K562 (cell line): ENCODE data around the gene MSH4. TPM values are rescaled to one million over a fixed set of nuclear protein-coding genes. Genes with fewer than 3 reads are reported as not detected.
A peak's percentile ranks its signal among the peaks of the same experiment; 100 is the strongest.

Experiments used
- ATF4 ChIP-seq: fragments of 450-650 bp; formaldehyde crosslinking; IDR thresholded peaks from 2 replicates; pipeline ENCODE4 v1.4.0; 2022; ENCODE audit warnings: mild to moderate bottlenecking, moderate library complexity
- BDP1 ChIP-seq: IDR thresholded peaks from 3 replicates; pipeline ENCODE4 v1.6.1; 2011; ENCODE audit not compliant: insufficient read length, insufficient read depth
- CBX8 ChIP-seq: fragments of 200-600 bp; sonication (generic); IDR thresholded peaks from 2 replicates; pipeline ENCODE4 v1.6.1; 2012; ENCODE audit warnings: borderline replicate concordance, mixed run types, low read depth, mild to moderate bottlenecking, moderate library complexity, mixed read lengths, low read length, control low read depth, inconsistent platforms; ENCODE audit not compliant: poor library complexity, severe bottlenecking; ENCODE audit errors: extremely low read depth
- CREB1 ChIP-seq, 2 experiments: sonication (generic) in 1 of 2; formaldehyde crosslinking in 1 of 2; IDR thresholded peaks; 2 replicates each; pipeline versions ENCODE4 v1.6.1 to v1.8.0; 2012 to 2022; ENCODE audit warnings: inconsistent platforms in 1 of 2, mild to moderate bottlenecking in 1 of 2, missing genetic modification reagents in 1 of 2, moderate library complexity in 1 of 2
- ERF ChIP-seq: fragments of 450-650 bp; formaldehyde crosslinking; IDR thresholded peaks from 2 replicates; pipeline ENCODE4 v1.4.0; 2020; ENCODE audit warnings: mild to moderate bottlenecking, mixed read lengths
- EWSR1 ChIP-seq: fragments of 450-650 bp; IDR thresholded peaks from 2 replicates; pipeline ENCODE4 v1.6.1; 2018; ENCODE audit warnings: borderline replicate concordance, mild to moderate bottlenecking, low read depth, moderate library complexity; ENCODE audit not compliant: partially characterized antibody
- GATAD2A ChIP-seq: fragments of 450-650 bp; IDR thresholded peaks from 2 replicates; pipeline ENCODE4 v1.6.1; 2017
- HNRNPL ChIP-seq: fragments of 200-400 bp; formaldehyde crosslinking; IDR thresholded peaks from 2 replicates; pipeline ENCODE4 v1.6.1; 2017; ENCODE audit warnings: low read depth, mild to moderate bottlenecking, low read length
- ILF3 ChIP-seq: fragments of 450-650 bp; IDR thresholded peaks from 2 replicates; pipeline ENCODE4 v1.6.1; 2018; ENCODE audit warnings: antibody characterized with exemption, mild to moderate bottlenecking, moderate library complexity, borderline replicate concordance
- KDM2B ChIP-seq: fragments of 250-450 bp; sonication (Bioruptor Pico); IDR thresholded peaks from 2 replicates; pipeline ENCODE4 v1.8.0; 2021; ENCODE audit warnings: mild to moderate bottlenecking, moderate library complexity
- POLR2A ChIP-seq: fragments of 450-650 bp; conservative IDR thresholded peaks from 2 replicates; pipeline ENCODE4 v1.6.1; 2016
- SIN3A ChIP-seq, 2 experiments: fragments of 150-350 bp in 1 of 2; IDR thresholded peaks; 2 replicates each; pipeline ENCODE4 v1.6.1; 2011 to 2016; ENCODE audit warnings: borderline replicate concordance in 2 of 2, low read depth in 2 of 2, low read length in 2 of 2, mild to moderate bottlenecking in 2 of 2, moderate library complexity in 2 of 2; ENCODE audit not compliant: control insufficient read depth in 1 of 2
- SIRT6 ChIP-seq: IDR thresholded peaks from one replicate; pipeline ENCODE4 v1.6.1; 2012; ENCODE audit warnings: low read depth, mild to moderate bottlenecking, control low read depth, inconsistent platforms, low read length, moderate library complexity
- SMAD1 ChIP-seq: fragments of 150-350 bp; IDR thresholded peaks from 2 replicates; pipeline ENCODE4 v1.6.1; 2014; ENCODE audit warnings: low read length, low read depth; ENCODE audit not compliant: partially characterized antibody
- TAF1 ChIP-seq: IDR thresholded peaks from 2 replicates; pipeline ENCODE4 v1.6.1; 2011; ENCODE audit warnings: mild to moderate bottlenecking, low read length, moderate library complexity; ENCODE audit not compliant: insufficient read depth, control insufficient read depth, severe bottlenecking; ENCODE audit errors: extremely low read depth
- TCF3 ChIP-seq: sonication (generic); formaldehyde crosslinking; IDR thresholded peaks from 2 replicates; pipeline ENCODE4 v1.4.0; 2020; ENCODE audit warnings: mild to moderate bottlenecking, missing genetic modification reagents
- ZNF121 ChIP-seq: sonication (generic); formaldehyde crosslinking; conservative IDR thresholded peaks from 2 replicates; pipeline ENCODE4 v1.8.0; 2022; ENCODE audit warnings: missing genetic modification reagents
- ZNF766 ChIP-seq: fragments of 200-800 bp; sonication (Bioruptor generic); conservative IDR thresholded peaks from 2 replicates; pipeline ENCODE4 v1.6.1; 2016; ENCODE audit warnings: missing genetic modification characterization, missing compliant biosample characterization
- ZNF77 ChIP-seq: fragments of 250-450 bp; sonication (Bioruptor Pico); IDR thresholded peaks from 2 replicates; pipeline ENCODE4 v1.5.0; 2020
- polyA plus RNA-seq, 8 experiments: library from polyadenylated mRNA; depleted of rRNA in 4 of 8; stranded (reverse) in 5 of 8; unstranded in 3 of 8; fragments of >200 nt; fragmentation: Nextera tagmentation in 2 of 8; fragmentation: Illumina TruSeq in 1 of 8; extraction: Ambion mirVana in 2 of 8; extraction: Trizol in 1 of 8; gene quantifications; 2 replicates each; pipeline versions ENCODE4 v1.2.1 to v1.2.3, GENCODE V29; 2011 to 2014; ENCODE audit warnings: inconsistent platforms in 1 of 8, missing spikeins in 1 of 8
- total RNA-seq, 7 experiments: library from RNA; depleted of rRNA in 6 of 7; stranded (reverse); fragments of >200 nt in 6 of 7; fragmentation: Illumina TruSeq in 2 of 7; extraction: Trizol in 2 of 7; gene quantifications; 2 replicates each; pipeline versions ENCODE4 v1.2.1 to v1.2.3, GENCODE V29; 2011 to 2021; ENCODE audit warnings: low replicate concordance in 1 of 7
- TF ChIP-seq, protein P1 (sequence below), 2 experiments: fragments of 450-650 bp in 1 of 2; IDR thresholded peaks; 2 replicates each; pipeline ENCODE4 v1.6.1; 2011 to 2017; ENCODE audit warnings: low read depth in 2 of 2, antibody characterized with exemption in 1 of 2, borderline replicate concordance in 1 of 2, low read length in 1 of 2, mild to moderate bottlenecking in 1 of 2, mixed read lengths in 1 of 2; ENCODE audit not compliant: control insufficient read depth in 1 of 2

The MSH4 gene
- total and polyA plus RNA-seq, 9 of the 15 experiments (the other 6 are each of a cell fraction or from before 2014, with no cell fraction given) = 0.04 to 0.18 (median 0.12) TPM; not detected in 4

DNA sequence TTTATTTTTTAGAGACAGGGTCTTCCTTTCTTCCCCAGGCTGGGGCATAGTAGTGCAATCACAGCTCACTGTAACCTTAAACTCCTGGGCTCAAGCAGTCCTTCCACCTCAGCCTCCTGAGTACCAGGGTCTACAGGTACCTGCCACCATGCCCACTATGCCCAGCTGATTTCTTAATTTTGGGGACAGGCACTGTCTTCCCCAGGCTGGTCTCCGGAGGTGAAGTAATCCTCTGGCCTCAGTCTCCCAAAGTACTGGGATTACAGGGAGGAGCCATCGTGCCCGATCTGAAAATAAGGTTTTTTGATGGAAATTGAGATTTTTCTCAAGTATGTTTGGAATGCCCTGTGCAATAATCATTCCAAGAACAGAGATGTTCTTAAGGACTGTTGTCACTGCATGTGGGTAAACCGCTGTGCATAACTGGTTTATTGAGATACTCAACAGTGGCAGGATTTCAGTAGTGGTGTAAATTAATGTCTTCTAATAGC, 934 bp upstream of the MSH4 start (continued):
- TF ChIP-seq, protein P1, sequence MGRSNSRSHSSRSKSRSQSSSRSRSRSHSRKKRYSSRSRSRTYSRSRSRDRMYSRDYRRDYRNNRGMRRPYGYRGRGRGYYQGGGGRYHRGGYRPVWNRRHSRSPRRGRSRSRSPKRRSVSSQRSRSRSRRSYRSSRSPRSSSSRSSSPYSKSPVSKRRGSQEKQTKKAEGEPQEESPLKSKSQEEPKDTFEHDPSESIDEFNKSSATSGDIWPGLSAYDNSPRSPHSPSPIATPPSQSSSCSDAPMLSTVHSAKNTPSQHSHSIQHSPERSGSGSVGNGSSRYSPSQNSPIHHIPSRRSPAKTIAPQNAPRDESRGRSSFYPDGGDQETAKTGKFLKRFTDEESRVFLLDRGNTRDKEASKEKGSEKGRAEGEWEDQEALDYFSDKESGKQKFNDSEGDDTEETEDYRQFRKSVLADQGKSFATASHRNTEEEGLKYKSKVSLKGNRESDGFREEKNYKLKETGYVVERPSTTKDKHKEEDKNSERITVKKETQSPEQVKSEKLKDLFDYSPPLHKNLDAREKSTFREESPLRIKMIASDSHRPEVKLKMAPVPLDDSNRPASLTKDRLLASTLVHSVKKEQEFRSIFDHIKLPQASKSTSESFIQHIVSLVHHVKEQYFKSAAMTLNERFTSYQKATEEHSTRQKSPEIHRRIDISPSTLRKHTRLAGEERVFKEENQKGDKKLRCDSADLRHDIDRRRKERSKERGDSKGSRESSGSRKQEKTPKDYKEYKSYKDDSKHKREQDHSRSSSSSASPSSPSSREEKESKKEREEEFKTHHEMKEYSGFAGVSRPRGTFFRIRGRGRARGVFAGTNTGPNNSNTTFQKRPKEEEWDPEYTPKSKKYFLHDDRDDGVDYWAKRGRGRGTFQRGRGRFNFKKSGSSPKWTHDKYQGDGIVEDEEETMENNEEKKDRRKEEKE (IDR thresholded peaks at IDR 0.05; ENCODE audit: borderline replicate concordance in 1 of 2, control insufficient read depth in 1 of 2, low read depth in 2 of 2, low read length in 1 of 2) = peak in 1 of 2 experiments; percentile 42; a peak in 1 of 4 replicates
- TF ChIP-seq ERF (CRISPR knock-in tag) (0 out of 2 replicates have a peak, but pooled peaks have one; percentile 22), SIRT6 (peak; percentile 86), SIN3A (IDR thresholded peaks at IDR 0.05; ENCODE audit: borderline replicate concordance in 2 of 2, control insufficient read depth in 1 of 2, low read depth in 2 of 2, low read length in 2 of 2) (peak in 1 of 2 experiments; percentile 30; a peak in 1 of 4 replicates), TCF3 (CRISPR knock-in tag) (peak; percentile 9; the same call in 1 of the 2 replicates), ZNF121 (CRISPR knock-in tag) (no peak), SMAD1 (peak; percentile 22), CREB1 (IDR thresholded peaks at IDR 0.05) (no peak; the same call in 1 of the 2 replicates), CREB1 (CRISPR knock-in tag; IDR thresholded peaks at IDR 0.05) (no peak), GATAD2A (no peak), KDM2B (CRISPR knock-in tag) (no peak), TAF1 (peak; percentile 17), ZNF766 (CRISPR knock-in tag) (no peak), BDP1 (no peak), HNRNPL (0 out of 2 replicates have a peak, but pooled peaks have one; percentile 47), CBX8 (no peak), POLR2A (peak; percentile 42), EWSR1 (peak; percentile 91), ATF4 (CRISPR knock-in tag) (peak; percentile 43; the same call in 1 of the 2 replicates), ZNF77 (CRISPR knock-in tag) (0 out of 2 replicates have a peak, but pooled peaks have one; percentile 6), ILF3 (0 out of 2 replicates have a peak, but pooled peaks have one; percentile 16)
